Panc1 (cell line): ENCODE data around the gene LIMCH1. TPM values are rescaled to one million over a fixed set of nuclear protein-coding genes. Genes with fewer than 3 reads are reported as not detected.

Experiments used
- ATAC-seq: fragments of 200-7000 bp; cut with Tn5 transposase; 2 replicates; pipeline ENCODE4 v1.9.1; 2020; ENCODE audit warnings: mild to moderate bottlenecking, moderate library complexity
- BruUV-seq: library from RNA; stranded (reverse); fragments of 400-500 nt; replicated peaks from 2 replicates; lab custom pipeline; 2021; lab: Mats Ljungman, UMichigan
- CTCF ChIA-PET: fragments of 300-600 bp; sonication (Branson Sonifier 250); formaldehyde crosslinking; loops from one replicate; lab custom pipeline; 2022; ENCODE audit warnings: antibody characterized with exemption; lab: Charles Lee
- POLR2A ChIA-PET: fragments of 300-600 bp; sonication (Branson Sonifier 250); formaldehyde crosslinking; loops from one replicate; lab custom pipeline; 2022; ENCODE audit warnings: antibody characterized with exemption; lab: Charles Lee
- DNase-seq: peaks from one replicate; pipeline ENCODE4 v3.0.0-alpha.2; 2010; ENCODE audit warnings: low read depth, low spot score
- H3K27ac ChIP-seq: 2 replicates; pipeline ENCODE4 v1.5.1; 2011; ENCODE audit warnings: mild to moderate bottlenecking, low read length, inconsistent platforms
- H3K27me3 ChIP-seq: fragments of 200-500 bp; sonication (Bioruptor generic); 2 replicates; pipeline ENCODE4 v1.6.0; 2014; ENCODE audit warnings: low read length, inconsistent platforms; ENCODE audit not compliant: control insufficient read depth, insufficient read depth
- H3K36me3 ChIP-seq: fragments of 200-500 bp; sonication (Bioruptor generic); 2 replicates; pipeline ENCODE4 v1.5.1; 2014; ENCODE audit warnings: inconsistent platforms, mild to moderate bottlenecking, low read length, moderate library complexity; ENCODE audit not compliant: control insufficient read depth, insufficient read depth
- H3K4me1 ChIP-seq: 2 replicates; pipeline ENCODE4 v1.5.1; 2011; ENCODE audit warnings: inconsistent platforms, mild to moderate bottlenecking, low read length, moderate library complexity; ENCODE audit not compliant: control insufficient read depth, insufficient read depth
- H3K4me3 ChIP-seq, 2 experiments: 2 replicates each; pipeline ENCODE4 v1.5.1; 2011 to 2012; ENCODE audit warnings: low read depth in 2 of 2, low read length in 2 of 2, mild to moderate bottlenecking in 2 of 2, inconsistent platforms in 1 of 2, moderate library complexity in 1 of 2
- H3K9me3 ChIP-seq: fragments of 200-500 bp; sonication (Bioruptor generic); 2 replicates; pipeline ENCODE4 v1.5.1; 2014; ENCODE audit warnings: low read depth, mild to moderate bottlenecking, inconsistent platforms, low read length, moderate library complexity; ENCODE audit not compliant: control insufficient read depth, insufficient read depth
- POLR2AphosphoS5 ChIP-seq: IDR thresholded peaks from 2 replicates; pipeline ENCODE4 v1.6.1; 2012; ENCODE audit warnings: mild to moderate bottlenecking, low read depth, low read length, moderate library complexity
- SIN3A ChIP-seq: IDR thresholded peaks from 2 replicates; pipeline ENCODE4 v1.6.1; 2012; ENCODE audit warnings: low read depth, mild to moderate bottlenecking, low read length, moderate library complexity, borderline replicate concordance; ENCODE audit not compliant: insufficient read depth
- TCF7L2 ChIP-seq: IDR thresholded peaks from 2 replicates; pipeline ENCODE4 v1.6.1; 2011; ENCODE audit warnings: mild to moderate bottlenecking, low read depth, low read length, inconsistent platforms
- in situ Hi-C: cut with HindIII; loops from 2 replicates; pipeline ENCODE4 v1.10.0; 2016; ENCODE audit warnings: low sequenced_read_pairs, low pct_unique_long_range_greater_than_20kb
- intact Hi-C: fragments of 100-400 bp; cut with micrococcal nuclease; formaldehyde crosslinking; loops from one replicate; pipeline ENCODE4 v1.10.0; 2022; ENCODE audit not compliant: unreplicated experiment
- total RNA-seq: library from RNA; stranded (reverse); gene quantifications from one replicate; pipeline ENCODE4 v1.2.1, GENCODE V29; 2021; ENCODE audit not compliant: unreplicated experiment
- TF ChIP-seq, protein P1 (sequence below), 2 experiments: IDR thresholded peaks; 2 replicates each; pipeline ENCODE4 v1.6.1; 2011 to 2012; ENCODE audit warnings: low read depth in 2 of 2, control low read depth in 1 of 2, low read length in 1 of 2, mild to moderate bottlenecking in 1 of 2, moderate library complexity in 1 of 2; ENCODE audit not compliant: insufficient read depth in 1 of 2

LIMCH1 gene
- total RNA-seq, 1 experiment from 2014 or later = 3.3 TPM

DNA sequence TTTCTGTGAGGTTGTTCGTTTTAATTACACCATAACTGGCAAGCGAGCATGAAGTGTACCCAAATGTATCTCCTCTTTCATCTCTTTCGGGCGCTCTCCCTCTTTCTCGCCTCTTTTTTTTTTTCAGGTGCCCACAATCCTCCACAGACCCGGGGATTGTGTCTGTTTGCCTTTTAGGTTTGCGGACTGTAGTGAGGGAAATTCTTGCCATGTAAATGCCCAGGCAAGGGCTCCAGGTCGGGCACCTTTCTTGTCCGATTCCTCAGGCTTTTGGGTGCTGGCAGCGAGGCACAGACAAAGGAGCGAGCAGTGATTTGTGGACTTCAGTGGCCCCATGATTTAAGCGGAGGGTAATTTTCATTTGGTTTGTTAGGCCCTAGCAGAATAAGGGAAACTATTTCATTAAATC, 211.7 kb downstream of the LIMCH1 start:
- BruUV-seq = no TSS peak
- Histone ChIP-seq H3K36me3 (no peaks in the 10 kb centered on the region), H3K27ac (no peak overlapping the region), H3K9me3 (no peaks in the 10 kb centered on the region), H3K4me1 (no peaks in the 10 kb centered on the region), H3K4me3 (no peak overlapping the region), H3K27me3 (peaks cover 5% of the 10 kb centered on the region; the same call in 1 of the 2 replicates)
- ChIA-PET CTCF (no interaction called here), POLR2A (no interaction called here)
- ATAC-seq (no peak), DNase-seq (no peak)
- intact Hi-C loops = no loop called here
- no peak for TF ChIP-seq SIN3A
- no peak for TF ChIP-seq TCF7L2
- no peak for TF ChIP-seq POLR2AphosphoS5
- TF ChIP-seq, protein P1, sequence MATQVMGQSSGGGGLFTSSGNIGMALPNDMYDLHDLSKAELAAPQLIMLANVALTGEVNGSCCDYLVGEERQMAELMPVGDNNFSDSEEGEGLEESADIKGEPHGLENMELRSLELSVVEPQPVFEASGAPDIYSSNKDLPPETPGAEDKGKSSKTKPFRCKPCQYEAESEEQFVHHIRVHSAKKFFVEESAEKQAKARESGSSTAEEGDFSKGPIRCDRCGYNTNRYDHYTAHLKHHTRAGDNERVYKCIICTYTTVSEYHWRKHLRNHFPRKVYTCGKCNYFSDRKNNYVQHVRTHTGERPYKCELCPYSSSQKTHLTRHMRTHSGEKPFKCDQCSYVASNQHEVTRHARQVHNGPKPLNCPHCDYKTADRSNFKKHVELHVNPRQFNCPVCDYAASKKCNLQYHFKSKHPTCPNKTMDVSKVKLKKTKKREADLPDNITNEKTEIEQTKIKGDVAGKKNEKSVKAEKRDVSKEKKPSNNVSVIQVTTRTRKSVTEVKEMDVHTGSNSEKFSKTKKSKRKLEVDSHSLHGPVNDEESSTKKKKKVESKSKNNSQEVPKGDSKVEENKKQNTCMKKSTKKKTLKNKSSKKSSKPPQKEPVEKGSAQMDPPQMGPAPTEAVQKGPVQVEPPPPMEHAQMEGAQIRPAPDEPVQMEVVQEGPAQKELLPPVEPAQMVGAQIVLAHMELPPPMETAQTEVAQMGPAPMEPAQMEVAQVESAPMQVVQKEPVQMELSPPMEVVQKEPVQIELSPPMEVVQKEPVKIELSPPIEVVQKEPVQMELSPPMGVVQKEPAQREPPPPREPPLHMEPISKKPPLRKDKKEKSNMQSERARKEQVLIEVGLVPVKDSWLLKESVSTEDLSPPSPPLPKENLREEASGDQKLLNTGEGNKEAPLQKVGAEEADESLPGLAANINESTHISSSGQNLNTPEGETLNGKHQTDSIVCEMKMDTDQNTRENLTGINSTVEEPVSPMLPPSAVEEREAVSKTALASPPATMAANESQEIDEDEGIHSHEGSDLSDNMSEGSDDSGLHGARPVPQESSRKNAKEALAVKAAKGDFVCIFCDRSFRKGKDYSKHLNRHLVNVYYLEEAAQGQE (IDR thresholded peaks at IDR 0.05; ENCODE audit: insufficient read depth in 1 of 2, low read depth in 2 of 2, low read length in 1 of 2) = no peak
- in situ Hi-C loops = no loop called here

Other genes with a start within 250 kb of the LIMCH1 start
- not detected for gene PHOX2B, start 210.6 kb downstream of the LIMCH1 start, total RNA-seq